Brain microvascular endothelial cell (primary cell): ENCODE results near the gene ELL2.

Source experiments
- DNase-seq: peaks from one replicate; pipeline ENCODE4 v3.0.0-alpha.2; 2020
- H3K27ac ChIP-seq: fragments of 250-450 bp; sonication (Bioruptor Pico); 2 replicates; pipeline ENCODE4 v1.5.1; 2020; ENCODE audit warnings: mild to moderate bottlenecking, moderate library complexity
- H3K27me3 ChIP-seq: fragments of 250-450 bp; sonication (Bioruptor Pico); replicated peaks from 2 replicates; pipeline ENCODE4 v1.5.1; 2020; ENCODE audit warnings: mild to moderate bottlenecking
- H3K36me3 ChIP-seq: fragments of 250-450 bp; sonication (Bioruptor Pico); replicated peaks from 2 replicates; pipeline ENCODE4 v1.5.1; 2020; ENCODE audit warnings: mild to moderate bottlenecking
- H3K4me3 ChIP-seq: 2 replicates; pipeline ENCODE4 v1.5.1; 2011; ENCODE audit warnings: low read depth, mild to moderate bottlenecking, control low read depth, low read length, moderate library complexity
- in situ Hi-C: cut with HindIII; loops from 2 replicates; pipeline ENCODE4 v1.10.0; 2017; ENCODE audit warnings: low sequenced_read_pairs, low pct_ligation_motif_present
- TF ChIP-seq, protein P1 (sequence below): IDR thresholded peaks from 2 replicates; pipeline ENCODE4 v1.5.1; 2011; ENCODE audit warnings: low read depth, mild to moderate bottlenecking, moderate library complexity, low read length, control low read depth, inconsistent platforms; ENCODE audit errors: missing control alignments

The ELL2 gene

DNA sequence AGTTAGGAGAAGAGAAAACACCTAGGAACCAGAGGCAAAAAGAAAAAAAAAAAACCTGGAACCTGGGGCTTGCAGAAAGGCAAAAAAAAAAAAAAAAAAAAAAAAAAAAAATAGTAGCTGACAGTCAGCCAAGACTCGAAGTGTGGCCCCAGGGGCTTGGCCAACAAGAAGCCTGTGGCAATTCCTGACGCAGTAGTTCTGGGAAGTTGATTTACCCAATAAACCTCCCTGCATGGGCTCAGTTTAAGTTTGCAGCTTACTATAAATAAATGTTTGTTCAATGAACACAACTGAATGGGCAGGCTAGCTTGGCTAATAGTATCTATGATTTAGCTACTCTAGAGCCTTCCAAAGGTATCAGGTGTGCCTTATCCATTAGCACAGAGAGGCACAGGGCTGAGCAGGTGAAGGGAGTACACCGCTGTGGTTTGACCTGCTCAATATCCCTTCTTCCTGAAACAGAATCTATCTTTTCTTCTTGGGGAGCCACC lies 117.9 kb downstream of the ELL2 start:
- no peak overlapping the region for H3K4me3 ChIP-seq
- no peak overlapping the region for H3K27ac ChIP-seq
- TF ChIP-seq, protein P1, sequence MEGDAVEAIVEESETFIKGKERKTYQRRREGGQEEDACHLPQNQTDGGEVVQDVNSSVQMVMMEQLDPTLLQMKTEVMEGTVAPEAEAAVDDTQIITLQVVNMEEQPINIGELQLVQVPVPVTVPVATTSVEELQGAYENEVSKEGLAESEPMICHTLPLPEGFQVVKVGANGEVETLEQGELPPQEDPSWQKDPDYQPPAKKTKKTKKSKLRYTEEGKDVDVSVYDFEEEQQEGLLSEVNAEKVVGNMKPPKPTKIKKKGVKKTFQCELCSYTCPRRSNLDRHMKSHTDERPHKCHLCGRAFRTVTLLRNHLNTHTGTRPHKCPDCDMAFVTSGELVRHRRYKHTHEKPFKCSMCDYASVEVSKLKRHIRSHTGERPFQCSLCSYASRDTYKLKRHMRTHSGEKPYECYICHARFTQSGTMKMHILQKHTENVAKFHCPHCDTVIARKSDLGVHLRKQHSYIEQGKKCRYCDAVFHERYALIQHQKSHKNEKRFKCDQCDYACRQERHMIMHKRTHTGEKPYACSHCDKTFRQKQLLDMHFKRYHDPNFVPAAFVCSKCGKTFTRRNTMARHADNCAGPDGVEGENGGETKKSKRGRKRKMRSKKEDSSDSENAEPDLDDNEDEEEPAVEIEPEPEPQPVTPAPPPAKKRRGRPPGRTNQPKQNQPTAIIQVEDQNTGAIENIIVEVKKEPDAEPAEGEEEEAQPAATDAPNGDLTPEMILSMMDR = no peak
- H3K27me3 ChIP-seq = no peaks in the 10 kb centered on the region
- in situ Hi-C loops = loop anchor here (25.0 kb wide), 1 partner anchor 181 kb away; no protein-coding TSS in a partner anchor
- no peak for DNase-seq
- H3K36me3 ChIP-seq = no peaks in the 10 kb centered on the region

GRCh38 chr5:95842854-95843544 lies 118.7 kb downstream of the ELL2 start:
- TF ChIP-seq, protein P1 = peak; percentile 55
- H3K4me3 ChIP-seq = no peak overlapping the region
- peak; percentile 84 for DNase-seq
- in situ Hi-C loops = loop anchor here (25.0 kb wide), 1 partner anchor 181 kb away; no protein-coding TSS in a partner anchor
- H3K27ac ChIP-seq = peak overlapping the region; percentile 30
- no peaks in the 10 kb centered on the region for H3K27me3 ChIP-seq
- H3K36me3 ChIP-seq = no peaks in the 10 kb centered on the region

- Histone ChIP-seq H3K4me3 (no peak overlapping the region), H3K27me3 (no peaks in the 10 kb centered on the region), H3K36me3 (no peaks in the 10 kb centered on the region), H3K27ac (peak overlapping the region; percentile 30)
- TF ChIP-seq, protein P1 = no peak
- in situ Hi-C loops = loop anchor here (25.0 kb wide), 1 partner anchor 180 kb away; no protein-coding TSS in a partner anchor
- no peak for DNase-seq
These were observed 119.5 kb downstream of the ELL2 start for GRCh38 chr5:95841914-95842812.

DNA sequence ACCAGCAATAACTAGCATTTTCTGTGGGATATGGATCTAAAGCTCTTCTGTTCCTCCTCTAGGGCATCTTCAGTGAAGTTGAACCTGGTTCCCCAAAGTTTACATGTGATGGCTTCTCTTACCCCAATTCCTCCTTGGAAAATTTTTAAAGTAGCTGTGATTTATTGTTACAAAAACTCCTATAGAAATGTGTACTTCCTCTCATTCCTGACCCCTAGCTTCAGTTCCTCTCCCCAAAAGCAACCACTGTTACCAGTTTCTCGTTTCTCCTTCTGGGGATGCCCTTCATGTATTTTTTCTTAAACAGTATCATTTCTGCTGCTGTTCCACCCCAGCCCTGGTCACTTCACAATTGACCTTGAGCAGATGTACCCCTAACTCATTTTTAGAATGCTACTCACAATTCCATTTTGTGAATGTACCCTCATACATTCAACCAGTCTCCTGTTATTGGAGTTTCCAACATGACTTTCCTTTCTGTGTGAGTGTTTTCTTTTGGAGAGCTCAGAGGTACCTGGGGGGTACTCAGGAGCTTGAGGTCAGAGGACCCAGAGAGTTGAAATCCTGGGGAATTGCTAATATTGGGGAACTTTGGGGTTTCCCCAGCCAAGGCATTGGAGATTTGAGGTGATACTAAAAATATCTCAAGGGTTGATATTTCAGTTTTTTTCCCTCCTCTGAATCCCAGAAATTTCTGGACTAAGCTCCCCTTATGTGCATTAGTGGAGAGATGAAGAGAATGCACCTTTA lies 120.5 kb downstream of the ELL2 start:
- H3K36me3 ChIP-seq = no peaks in the 10 kb centered on the region
- TF ChIP-seq, protein P1 = no peak
- in situ Hi-C loops = loop anchor here (25.0 kb wide), 1 partner anchor 179 kb away; no protein-coding TSS in a partner anchor
- no peak for DNase-seq
- no peaks in the 10 kb centered on the region for H3K27me3 ChIP-seq
- H3K27ac ChIP-seq = no peak overlapping the region
- no peak overlapping the region for H3K4me3 ChIP-seq

- DNase-seq = no peak
- Histone ChIP-seq H3K27ac (no peak overlapping the region), H3K36me3 (no peaks in the 10 kb centered on the region), H3K4me3 (no peak overlapping the region), H3K27me3 (no peaks in the 10 kb centered on the region)
- in situ Hi-C loops = loop anchor here (25.0 kb wide), 1 partner anchor 177 kb away; no protein-coding TSS in a partner anchor
- TF ChIP-seq, protein P1 = no peak
These were observed 122.0 kb downstream of the ELL2 start for GRCh38 chr5:95839658-95840057.
